Measurements from ENCODE around the gene USPL1.

Gene USPL1

DNA sequence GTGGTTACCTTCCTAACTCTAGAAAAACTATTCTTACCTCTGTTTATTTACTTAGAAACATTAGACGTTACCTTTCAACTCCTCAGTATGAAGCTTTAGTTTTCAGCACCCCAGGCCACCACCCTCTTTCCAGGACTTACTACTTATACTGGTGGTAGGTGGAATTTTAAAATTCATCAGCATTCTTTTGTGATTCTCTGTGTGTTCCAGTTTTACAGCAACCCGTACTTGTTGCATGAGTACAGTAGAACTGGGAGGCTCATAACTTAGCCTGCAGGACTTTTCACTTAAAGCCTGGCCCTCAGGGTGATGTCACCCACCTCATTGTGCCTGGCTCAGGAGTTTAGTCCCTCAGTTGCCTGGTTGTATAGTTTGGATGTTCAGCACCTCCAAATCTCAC lies 68.3 kb downstream of the USPL1 start:
- H3K4me3 ChIP-seq (replicated peaks; ENCODE audit: low read depth, low read length) = no peak overlapping the region
- no peak for TF ChIP-seq CTCF (IDR thresholded peaks at IDR 0.05; ENCODE audit: low read depth, low read length, missing control alignments)
- no peak for DNase-seq (ENCODE audit: extremely low read depth, low read depth)

- DNase-seq (ENCODE audit: extremely low read depth, low read depth) = no peak
- no peak for TF ChIP-seq CTCF (IDR thresholded peaks at IDR 0.05; ENCODE audit: low read depth, low read length, missing control alignments)
- H3K4me3 ChIP-seq (replicated peaks; ENCODE audit: low read depth, low read length) = no peak overlapping the region
Observed at GRCh38 chr13:30687601-30688000, 69.9 kb downstream of the USPL1 start.

- no peak for TF ChIP-seq CTCF (IDR thresholded peaks at IDR 0.05; ENCODE audit: low read depth, low read length, missing control alignments)
- peak overlapping the region; percentile 37; the same call in 1 of the 2 replicates for H3K4me3 ChIP-seq (replicated peaks; ENCODE audit: low read depth, low read length)
- no peak for DNase-seq (ENCODE audit: extremely low read depth, low read depth)
Observed at GRCh38 chr13:30689752-30690151, 72.0 kb downstream of the USPL1 start.

DNA sequence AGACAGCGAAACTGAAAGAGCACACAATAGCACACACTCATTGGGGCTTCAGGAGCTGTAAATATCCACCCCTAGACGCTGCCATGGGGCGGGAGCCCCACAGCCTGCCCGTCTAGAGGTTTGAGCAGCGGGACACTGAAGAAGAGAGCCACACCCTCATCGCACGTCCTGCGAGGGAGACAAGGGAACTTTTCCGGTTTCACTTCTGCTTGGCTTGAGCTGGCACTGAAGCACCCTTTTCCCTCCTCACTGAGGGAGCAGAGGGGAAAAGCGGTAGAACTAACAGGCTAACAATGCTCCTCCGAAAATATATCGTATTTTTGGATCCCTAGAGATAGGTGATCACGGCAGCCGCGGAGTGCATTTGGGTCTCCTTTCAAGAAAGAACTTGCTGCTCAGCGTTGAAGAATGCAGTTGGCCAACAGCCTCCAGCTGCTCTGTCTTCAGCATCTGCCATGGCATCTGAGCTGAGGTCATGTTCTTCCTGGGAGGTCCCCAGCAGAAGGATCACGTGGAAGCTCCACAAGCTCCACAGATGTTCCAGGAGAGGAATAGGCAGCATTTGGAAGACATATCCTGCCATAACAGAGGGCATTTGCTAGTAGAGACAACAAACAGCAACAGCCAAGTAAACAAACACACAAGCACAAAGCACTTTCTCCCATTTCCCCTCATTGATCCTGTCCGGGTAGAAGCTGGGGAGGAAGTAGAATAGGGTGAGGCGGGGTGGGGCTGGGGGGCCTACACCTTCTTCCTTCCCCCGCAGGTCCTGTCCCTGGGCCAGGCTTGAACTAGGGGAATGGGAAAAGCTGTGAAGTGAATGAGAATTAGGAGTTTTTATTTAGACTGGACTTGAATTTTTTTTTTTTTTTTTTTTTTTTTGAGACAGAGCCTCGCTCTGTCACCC lies 72.8 kb downstream of the USPL1 start:
- DNase-seq (ENCODE audit: extremely low read depth, low read depth) = peak; percentile 96
- TF ChIP-seq CTCF (IDR thresholded peaks at IDR 0.05; ENCODE audit: low read depth, low read length, missing control alignments) = no peak
- H3K4me3 ChIP-seq (replicated peaks; ENCODE audit: low read depth, low read length) = peak overlapping the region; percentile 37

DNA sequence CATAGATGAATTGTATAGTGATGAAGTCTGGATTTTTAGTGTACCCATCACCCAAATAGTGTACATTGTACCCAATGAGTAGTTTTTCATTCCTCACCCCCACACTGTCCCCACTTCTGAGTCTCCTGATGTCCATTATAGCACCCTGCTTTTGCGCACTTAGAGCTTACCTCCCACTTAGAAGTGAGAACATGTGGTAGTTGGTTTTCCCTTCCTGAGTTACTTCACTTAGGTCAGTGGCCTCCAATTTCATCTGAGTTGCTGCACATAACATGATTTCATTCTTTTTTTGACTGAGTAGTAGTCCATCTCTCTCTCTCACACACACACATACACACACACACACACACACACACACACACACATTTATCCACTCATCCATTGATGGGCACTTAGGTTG lies 74.4 kb downstream of the USPL1 start:
- H3K4me3 ChIP-seq (replicated peaks; ENCODE audit: low read depth, low read length) = no peak overlapping the region
- no peak for DNase-seq (ENCODE audit: extremely low read depth, low read depth)
- TF ChIP-seq CTCF (IDR thresholded peaks at IDR 0.05; ENCODE audit: low read depth, low read length, missing control alignments) = no peak

DNA sequence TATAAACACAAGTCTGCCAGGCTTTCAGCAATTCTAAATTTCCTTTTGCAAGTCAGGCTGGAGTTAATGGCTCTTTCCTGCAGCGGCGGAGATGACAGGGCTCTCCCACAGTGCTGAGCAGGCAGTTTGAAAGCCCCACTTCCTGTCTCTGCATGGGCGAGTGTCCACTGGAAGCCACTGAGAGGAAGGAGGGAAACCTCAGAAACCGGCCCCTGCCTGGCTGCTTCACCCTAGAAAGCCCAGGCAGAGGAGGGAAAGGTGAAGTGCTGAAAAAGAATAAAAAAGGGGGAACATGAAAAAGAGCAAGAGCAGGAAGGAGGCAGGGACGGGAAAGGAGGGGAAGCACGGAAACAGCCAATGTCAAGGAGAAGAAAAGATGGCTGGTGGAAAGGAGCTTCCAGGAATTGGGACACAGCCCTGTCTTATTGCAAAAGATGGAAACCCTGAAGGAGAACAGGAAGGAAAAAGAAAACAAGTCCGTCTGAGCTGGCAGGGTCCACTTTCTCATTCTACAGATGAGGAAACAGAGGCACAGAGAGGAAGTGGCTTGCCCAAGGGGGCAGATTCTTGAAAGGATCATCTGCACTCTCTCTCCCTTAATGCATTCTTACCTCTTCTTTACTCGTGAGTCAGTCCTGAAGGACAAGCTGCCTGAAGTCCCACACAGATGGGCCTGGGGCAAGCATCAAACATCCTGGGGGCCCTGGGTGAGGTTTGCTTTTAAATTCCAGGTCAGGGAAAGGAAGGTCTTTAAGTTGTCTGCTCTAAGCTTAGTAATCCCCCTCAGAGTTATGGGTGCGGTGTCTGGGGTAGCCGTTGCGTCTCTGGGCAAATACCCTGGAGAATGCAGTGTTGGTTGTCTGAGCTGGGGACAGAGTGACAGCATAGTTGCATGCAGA lies 78.8 kb downstream of the USPL1 start:
- TF ChIP-seq CTCF (IDR thresholded peaks at IDR 0.05; ENCODE audit: low read depth, low read length, missing control alignments) = no peak
- no peak overlapping the region for H3K4me3 ChIP-seq (replicated peaks; ENCODE audit: low read depth, low read length)
- DNase-seq (ENCODE audit: extremely low read depth, low read depth) = no peak

All from HFF-Myc (cell line).